A673 (cell line): ENCODE results near the gene SPAG6.

ENCODE experiments used
- EZH2 ChIP-seq: fragments of 200-600 bp; sonication (generic); IDR thresholded peaks from 2 replicates; pipeline ENCODE4 v1.6.1; 2017; ENCODE audit warnings: borderline replicate concordance, low read depth, mild to moderate bottlenecking, mixed read lengths, antibody characterized with exemption, low read length; ENCODE audit not compliant: poor library complexity, severe bottlenecking
- TF ChIP-seq, protein P1 (sequence below): fragments of 300-800, 200-600 bp; sonication (generic); conservative IDR thresholded peaks from 2 replicates; pipeline ENCODE4 v1.5.1; 2017; ENCODE audit warnings: low read depth, mild to moderate bottlenecking, antibody characterized with exemption, low read length, moderate library complexity, mixed read lengths

- TF ChIP-seq, protein P1, sequence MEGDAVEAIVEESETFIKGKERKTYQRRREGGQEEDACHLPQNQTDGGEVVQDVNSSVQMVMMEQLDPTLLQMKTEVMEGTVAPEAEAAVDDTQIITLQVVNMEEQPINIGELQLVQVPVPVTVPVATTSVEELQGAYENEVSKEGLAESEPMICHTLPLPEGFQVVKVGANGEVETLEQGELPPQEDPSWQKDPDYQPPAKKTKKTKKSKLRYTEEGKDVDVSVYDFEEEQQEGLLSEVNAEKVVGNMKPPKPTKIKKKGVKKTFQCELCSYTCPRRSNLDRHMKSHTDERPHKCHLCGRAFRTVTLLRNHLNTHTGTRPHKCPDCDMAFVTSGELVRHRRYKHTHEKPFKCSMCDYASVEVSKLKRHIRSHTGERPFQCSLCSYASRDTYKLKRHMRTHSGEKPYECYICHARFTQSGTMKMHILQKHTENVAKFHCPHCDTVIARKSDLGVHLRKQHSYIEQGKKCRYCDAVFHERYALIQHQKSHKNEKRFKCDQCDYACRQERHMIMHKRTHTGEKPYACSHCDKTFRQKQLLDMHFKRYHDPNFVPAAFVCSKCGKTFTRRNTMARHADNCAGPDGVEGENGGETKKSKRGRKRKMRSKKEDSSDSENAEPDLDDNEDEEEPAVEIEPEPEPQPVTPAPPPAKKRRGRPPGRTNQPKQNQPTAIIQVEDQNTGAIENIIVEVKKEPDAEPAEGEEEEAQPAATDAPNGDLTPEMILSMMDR, result no peak
- no peak for TF ChIP-seq EZH2
These were observed 1.6 kb upstream of the SPAG6 start for GRCh38 chr10:22343731-22344130.
